ENCODE results near the gene KCNT1.

Gene KCNT1

DNA sequence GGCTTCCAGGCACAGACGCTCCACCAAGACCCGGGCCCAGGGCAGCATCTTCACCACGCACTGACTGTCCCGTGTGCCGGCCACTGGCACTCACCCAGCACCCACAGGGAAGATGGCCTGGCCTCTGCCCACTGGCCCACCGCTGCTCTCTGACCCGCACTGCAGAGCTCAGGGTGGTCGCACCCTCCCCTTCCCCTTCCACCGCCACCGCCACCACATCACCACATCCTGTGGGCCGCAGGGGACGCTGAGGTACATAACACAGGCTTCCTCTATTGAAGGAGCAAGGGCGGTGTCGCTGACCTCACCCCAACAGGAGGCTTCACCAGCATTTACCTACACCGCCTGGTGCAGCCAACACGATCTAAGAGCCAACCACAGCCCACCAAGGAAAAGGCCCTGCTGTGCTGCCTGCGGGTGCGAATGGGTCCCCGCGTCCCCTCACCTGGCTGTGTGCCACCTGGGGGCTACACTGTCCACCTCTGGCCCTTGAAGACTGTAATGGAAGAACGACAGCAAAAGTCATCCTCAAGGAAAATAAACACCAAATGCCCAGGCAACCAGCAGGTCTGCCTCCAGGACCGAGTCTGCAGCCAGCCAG, 103.5 kb downstream of the KCNT1 start:
- no peaks in the 10 kb centered on the region for H3K4me1 ChIP-seq (ENCODE audit: insufficient read depth, low read length)
- no peak overlapping the region for H3K27ac ChIP-seq (ENCODE audit: low read length)
- peaks cover 20% of the 10 kb centered on the region for H3K36me3 ChIP-seq (ENCODE audit: insufficient read depth, low read depth, low read length)
- no peaks in the 10 kb centered on the region for H3K9me3 ChIP-seq (ENCODE audit: insufficient read depth, low read depth, low read length)
- no peak overlapping the region for H3K4me3 ChIP-seq (ENCODE audit: low read length)
- no peak overlapping the region for H3K9ac ChIP-seq (ENCODE audit: low read depth, low read length)
- no peaks in the 10 kb centered on the region for H3K27me3 ChIP-seq (ENCODE audit: insufficient read depth, low read length)

DNA sequence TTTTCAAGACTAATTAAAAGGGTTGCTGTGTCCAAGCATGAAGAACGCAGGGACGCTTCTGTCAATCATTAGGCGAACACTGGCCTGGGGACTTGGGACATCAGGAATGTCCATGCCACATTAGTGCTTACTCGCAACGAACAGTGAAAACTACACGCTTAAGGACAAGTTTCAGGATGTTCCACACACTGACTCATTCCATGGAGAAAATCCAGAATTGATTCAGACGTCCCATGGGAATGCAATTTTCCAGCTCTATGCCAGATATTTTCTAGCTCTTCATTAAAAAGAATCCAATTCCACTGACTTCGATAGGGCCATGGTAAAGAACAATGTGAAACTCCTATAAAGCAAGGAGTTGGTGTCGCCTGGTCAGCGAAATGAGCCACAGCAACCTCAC, 107.2 kb downstream of the KCNT1 start:
- Histone ChIP-seq H3K9me3 (ENCODE audit: insufficient read depth, low read depth, low read length) (no peaks in the 10 kb centered on the region), H3K27ac (ENCODE audit: low read length) (no peak overlapping the region), H3K4me3 (ENCODE audit: low read length) (no peak overlapping the region), H3K27me3 (ENCODE audit: insufficient read depth, low read length) (no peaks in the 10 kb centered on the region), H3K9ac (ENCODE audit: low read depth, low read length) (no peak overlapping the region), H3K36me3 (ENCODE audit: insufficient read depth, low read depth, low read length) (peaks cover 57% of the 10 kb centered on the region), H3K4me1 (ENCODE audit: insufficient read depth, low read length) (no peaks in the 10 kb centered on the region)

DNA sequence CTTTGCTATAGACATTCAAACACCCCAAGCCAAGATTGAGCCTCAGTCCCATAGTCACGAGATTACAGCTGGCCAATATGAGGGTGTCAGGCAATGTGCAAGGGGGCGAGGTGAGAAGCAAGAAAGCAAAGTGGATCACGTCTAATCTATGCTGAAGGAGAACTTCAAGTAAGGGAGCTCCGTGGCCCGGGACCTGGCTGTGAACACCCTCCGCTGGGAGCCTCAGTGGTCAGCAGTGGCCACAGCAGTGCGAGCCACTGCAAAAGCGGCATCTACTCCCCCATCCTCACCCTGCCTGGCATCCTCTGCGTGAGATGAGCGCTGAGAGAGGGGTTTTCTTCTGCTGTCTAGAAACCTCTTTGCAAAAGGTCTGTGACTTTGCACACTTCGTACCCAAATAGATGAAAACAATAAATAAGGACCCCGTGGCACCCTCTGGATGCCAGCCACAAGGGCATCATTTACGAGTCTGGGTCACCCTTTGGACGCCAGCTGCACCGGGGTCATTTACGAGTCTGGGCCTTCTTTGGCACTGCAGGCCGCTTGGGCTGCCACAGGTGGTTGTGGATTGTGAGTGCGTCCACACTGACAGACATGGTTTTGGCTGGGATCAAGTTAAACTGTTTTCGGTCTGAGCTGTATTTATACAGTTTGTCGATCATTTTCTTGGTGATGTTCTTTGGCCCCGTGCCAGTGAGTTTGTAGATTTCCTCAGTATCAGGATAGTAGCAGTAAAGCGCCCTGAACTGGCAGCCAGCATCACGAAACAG, 109.0 kb downstream of the KCNT1 start:
- Histone ChIP-seq H3K27ac (ENCODE audit: low read length) (no peak overlapping the region), H3K9me3 (ENCODE audit: insufficient read depth, low read depth, low read length) (no peaks in the 10 kb centered on the region), H3K27me3 (ENCODE audit: insufficient read depth, low read length) (no peaks in the 10 kb centered on the region), H3K4me1 (ENCODE audit: insufficient read depth, low read length) (no peaks in the 10 kb centered on the region), H3K9ac (ENCODE audit: low read depth, low read length) (no peak overlapping the region), H3K4me3 (ENCODE audit: low read length) (no peak overlapping the region), H3K36me3 (ENCODE audit: insufficient read depth, low read depth, low read length) (peaks cover 74% of the 10 kb centered on the region)

DNA sequence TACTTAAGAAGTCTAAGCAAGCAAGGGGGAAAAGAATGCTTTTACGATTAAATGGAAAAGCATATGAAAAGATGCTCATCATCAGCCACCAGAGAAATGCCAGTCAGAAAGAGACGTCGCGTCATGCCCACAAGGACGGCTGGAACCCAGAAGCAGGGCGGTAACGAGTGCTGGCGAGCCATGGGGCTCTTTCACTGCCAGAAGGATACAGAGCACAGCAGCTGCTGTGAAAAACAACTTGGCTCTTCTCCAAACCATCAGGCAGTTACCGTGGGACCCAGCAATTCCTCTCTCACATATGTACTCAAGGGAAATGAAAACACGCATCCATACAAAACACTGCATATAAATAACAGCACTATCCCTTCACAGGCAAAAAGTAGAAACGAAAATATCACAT, 109.8 kb downstream of the KCNT1 start:
- H3K4me3 ChIP-seq (ENCODE audit: low read length): no peak overlapping the region
- no peaks in the 10 kb centered on the region for H3K27me3 ChIP-seq (ENCODE audit: insufficient read depth, low read length)
- H3K9me3 ChIP-seq (ENCODE audit: insufficient read depth, low read depth, low read length): no peaks in the 10 kb centered on the region
- no peak overlapping the region for H3K27ac ChIP-seq (ENCODE audit: low read length)
- no peaks in the 10 kb centered on the region for H3K4me1 ChIP-seq (ENCODE audit: insufficient read depth, low read length)
- H3K36me3 ChIP-seq (ENCODE audit: insufficient read depth, low read depth, low read length): peaks cover 82% of the 10 kb centered on the region
- H3K9ac ChIP-seq (ENCODE audit: low read depth, low read length): no peak overlapping the region

DNA sequence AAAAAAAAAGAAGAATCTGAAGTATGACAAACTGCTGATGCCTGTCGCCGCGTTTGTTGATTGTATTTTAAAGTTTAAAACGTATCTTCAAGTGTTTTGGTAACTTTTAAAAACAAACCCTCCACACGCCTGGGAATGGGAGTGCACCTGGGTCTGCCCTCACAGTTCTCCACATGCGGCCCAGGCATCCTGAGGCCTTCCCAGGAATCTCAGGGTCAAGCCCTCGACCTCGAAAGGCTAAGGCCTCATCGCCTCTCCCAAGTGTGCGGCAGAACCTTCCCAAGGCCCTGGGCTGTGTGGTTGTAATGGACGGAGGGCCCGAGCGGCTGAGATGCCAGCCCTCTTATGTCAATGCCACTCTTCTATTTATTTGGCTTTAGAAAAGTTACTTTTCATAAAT, 111.0 kb downstream of the KCNT1 start:
- peaks cover 94% of the 10 kb centered on the region for H3K36me3 ChIP-seq (ENCODE audit: insufficient read depth, low read depth, low read length)

DNA sequence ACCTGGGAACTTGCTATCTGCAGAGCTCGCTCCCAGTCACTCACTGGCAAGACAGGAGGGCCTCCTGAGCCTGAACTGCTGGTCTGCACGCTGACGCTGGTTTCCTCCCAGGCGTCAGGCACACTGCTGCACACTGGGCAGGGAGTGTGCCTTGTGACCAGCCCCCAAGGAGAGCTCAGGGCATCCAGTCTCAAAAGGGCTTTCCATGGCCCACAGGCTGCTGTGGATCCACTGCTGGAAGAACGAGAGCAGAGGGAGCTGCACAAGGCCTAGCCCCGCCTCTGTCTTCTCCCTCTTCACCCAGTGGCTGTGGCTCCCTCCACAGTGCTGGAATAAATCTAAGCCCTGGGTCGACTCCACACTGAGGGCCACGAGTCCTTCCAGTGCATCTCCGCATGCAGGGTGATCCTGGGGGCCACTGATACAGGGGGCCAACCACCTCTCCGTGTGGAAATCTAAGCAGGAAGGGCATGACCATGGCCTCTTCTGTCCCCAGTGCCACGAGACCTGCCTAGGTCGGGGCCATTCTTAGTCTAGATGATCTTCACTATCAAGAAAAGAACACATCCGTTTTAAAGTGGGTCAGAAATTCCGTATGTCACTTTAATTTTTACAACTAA, 111.8 kb downstream of the KCNT1 start:
- H3K27me3 ChIP-seq (ENCODE audit: insufficient read depth, low read length): no peaks in the 10 kb centered on the region
- peaks cover 100% of the 10 kb centered on the region for H3K36me3 ChIP-seq (ENCODE audit: insufficient read depth, low read depth, low read length)
- no peak overlapping the region for H3K27ac ChIP-seq (ENCODE audit: low read length)
- H3K9me3 ChIP-seq (ENCODE audit: insufficient read depth, low read depth, low read length): no peaks in the 10 kb centered on the region
- no peak overlapping the region for H3K4me3 ChIP-seq (ENCODE audit: low read length)
- no peak overlapping the region for H3K9ac ChIP-seq (ENCODE audit: low read depth, low read length)
- H3K4me1 ChIP-seq (ENCODE audit: insufficient read depth, low read length): no peaks in the 10 kb centered on the region

More for the DNA sequence above, 111.0 kb downstream of the KCNT1 start:
- H3K27ac ChIP-seq (ENCODE audit: low read length): no peak overlapping the region
- no peaks in the 10 kb centered on the region for H3K4me1 ChIP-seq (ENCODE audit: insufficient read depth, low read length)
- no peak overlapping the region for H3K4me3 ChIP-seq (ENCODE audit: low read length)
- no peaks in the 10 kb centered on the region for H3K27me3 ChIP-seq (ENCODE audit: insufficient read depth, low read length)
- H3K9me3 ChIP-seq (ENCODE audit: insufficient read depth, low read depth, low read length): no peaks in the 10 kb centered on the region
- H3K9ac ChIP-seq (ENCODE audit: low read depth, low read length): no peak overlapping the region

DNA sequence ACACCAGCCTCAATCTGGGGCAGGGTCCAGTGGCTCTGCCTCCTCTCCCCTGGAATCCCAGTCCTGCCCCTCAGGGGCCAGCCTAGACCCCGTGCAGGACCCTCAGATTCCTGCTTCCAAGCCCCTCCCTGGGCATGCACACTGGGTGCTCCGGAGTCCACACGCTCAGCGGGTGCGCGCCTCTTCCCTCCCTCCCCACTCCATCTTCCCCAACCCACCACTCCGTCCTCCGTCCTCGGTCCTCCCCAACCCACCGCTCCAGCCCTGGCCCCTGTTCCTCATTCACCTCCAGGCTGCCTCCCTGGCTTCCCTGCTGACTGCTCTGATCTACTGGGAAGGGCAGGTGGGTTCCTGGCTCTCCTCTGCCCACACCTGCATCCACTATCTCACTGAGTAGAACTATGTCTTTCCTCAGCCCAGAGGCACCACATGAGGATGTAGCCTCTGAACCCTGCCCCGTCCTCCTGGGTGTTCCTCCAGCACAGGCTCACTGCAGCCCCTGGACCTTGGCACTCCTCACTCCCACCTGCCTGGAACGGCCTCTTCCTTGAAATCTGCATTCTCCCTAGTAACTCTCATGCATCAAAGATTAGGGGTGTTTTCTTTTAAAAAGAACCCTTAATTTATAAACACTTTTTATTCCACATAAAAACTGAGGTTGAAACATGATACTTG, 112.6 kb downstream of the KCNT1 start:
- H3K4me1 ChIP-seq (ENCODE audit: insufficient read depth, low read length): no peaks in the 10 kb centered on the region
- no peak overlapping the region for H3K9ac ChIP-seq (ENCODE audit: low read depth, low read length)
- no peak overlapping the region for H3K4me3 ChIP-seq (ENCODE audit: low read length)
- peaks cover 98% of the 10 kb centered on the region for H3K36me3 ChIP-seq (ENCODE audit: insufficient read depth, low read depth, low read length)
- no peaks in the 10 kb centered on the region for H3K27me3 ChIP-seq (ENCODE audit: insufficient read depth, low read length)
- no peak overlapping the region for H3K27ac ChIP-seq (ENCODE audit: low read length)
- H3K9me3 ChIP-seq (ENCODE audit: insufficient read depth, low read depth, low read length): no peaks in the 10 kb centered on the region

DNA sequence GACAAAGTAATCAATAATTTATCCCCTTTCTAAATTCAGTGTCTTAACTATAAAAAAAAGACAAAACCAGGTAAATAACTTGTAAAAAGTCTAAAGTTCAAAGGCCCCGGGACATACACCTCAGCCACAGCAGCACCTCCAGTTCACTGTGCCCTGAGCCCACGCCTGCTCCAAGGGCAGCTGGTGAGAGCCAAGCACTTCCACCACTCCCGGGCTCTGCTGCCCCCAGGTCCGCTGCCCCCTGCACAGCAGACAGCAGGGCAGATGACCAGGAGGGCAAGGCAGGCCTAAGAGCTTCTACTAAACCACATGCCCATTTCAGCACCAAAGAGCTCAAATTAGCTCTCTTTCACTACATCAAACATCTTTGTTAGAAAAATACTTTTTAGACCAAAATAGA, 113.4 kb downstream of the KCNT1 start:
- Histone ChIP-seq H3K27ac (ENCODE audit: low read length) (no peak overlapping the region), H3K4me1 (ENCODE audit: insufficient read depth, low read length) (no peaks in the 10 kb centered on the region), H3K27me3 (ENCODE audit: insufficient read depth, low read length) (no peaks in the 10 kb centered on the region), H3K4me3 (ENCODE audit: low read length) (no peak overlapping the region), H3K9ac (ENCODE audit: low read depth, low read length) (no peak overlapping the region), H3K36me3 (ENCODE audit: insufficient read depth, low read depth, low read length) (peaks cover 98% of the 10 kb centered on the region), H3K9me3 (ENCODE audit: insufficient read depth, low read depth, low read length) (no peaks in the 10 kb centered on the region)

DNA sequence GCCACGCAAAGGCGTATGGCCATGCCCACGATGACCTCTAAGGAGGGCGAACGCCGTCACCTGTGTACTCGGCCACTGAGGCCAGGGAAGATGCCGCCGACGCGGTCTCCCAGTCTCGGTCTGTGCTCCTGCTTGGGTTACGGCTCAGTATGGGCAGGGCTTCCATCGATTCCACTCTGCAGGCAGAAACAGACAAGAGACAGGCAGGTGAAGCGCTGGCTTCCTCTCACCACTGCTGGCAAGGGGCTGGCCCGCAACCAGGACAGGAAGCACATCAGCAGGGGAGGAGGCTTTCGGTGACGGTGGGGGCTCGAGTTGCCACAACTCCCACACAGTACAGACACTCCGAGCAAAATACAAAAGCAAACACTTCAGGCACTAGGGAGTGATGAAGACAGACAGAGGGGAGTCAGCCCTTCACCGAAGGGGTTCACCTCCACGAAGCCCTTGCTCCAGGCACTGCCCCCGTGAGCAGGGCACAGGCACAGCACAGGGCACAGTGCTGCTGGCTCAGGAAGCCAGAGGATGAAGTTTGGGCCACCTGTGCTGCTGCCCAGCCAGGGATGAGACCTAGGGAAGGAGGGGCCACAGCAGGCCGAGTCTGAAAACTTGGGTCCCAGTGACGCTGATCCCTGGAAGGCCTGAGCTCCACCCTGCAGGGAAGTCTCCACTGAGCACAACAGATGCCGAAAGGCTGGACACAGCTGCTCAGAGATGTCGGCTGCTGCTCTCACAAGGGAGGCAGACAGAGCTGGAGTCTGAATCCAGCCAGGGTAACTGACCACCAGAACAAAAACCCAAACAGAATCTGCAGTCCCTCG, 114.1 kb downstream of the KCNT1 start:
- Histone ChIP-seq H3K4me3 (ENCODE audit: low read length) (no peak overlapping the region), H3K36me3 (ENCODE audit: insufficient read depth, low read depth, low read length) (peaks cover 98% of the 10 kb centered on the region), H3K4me1 (ENCODE audit: insufficient read depth, low read length) (no peaks in the 10 kb centered on the region), H3K27ac (ENCODE audit: low read length) (no peak overlapping the region), H3K27me3 (ENCODE audit: insufficient read depth, low read length) (no peaks in the 10 kb centered on the region), H3K9me3 (ENCODE audit: insufficient read depth, low read depth, low read length) (no peaks in the 10 kb centered on the region), H3K9ac (ENCODE audit: low read depth, low read length) (no peak overlapping the region)

DNA sequence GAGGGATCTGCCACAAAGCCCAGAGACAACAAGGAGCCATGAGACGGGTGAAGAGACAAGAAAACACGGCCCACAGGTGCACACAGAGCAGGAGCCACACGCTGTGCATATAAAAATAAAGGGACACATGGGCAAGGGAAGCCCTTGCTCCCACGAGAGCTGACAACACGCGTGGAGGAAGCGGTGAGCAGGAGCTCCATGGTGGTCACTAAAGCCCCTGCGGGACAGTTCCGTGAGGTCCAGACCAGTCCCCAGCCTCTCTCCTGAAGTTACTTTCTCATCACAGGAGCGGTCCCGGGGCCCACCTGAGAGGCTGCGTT, 114.6 kb downstream of the KCNT1 start:
- H3K36me3 ChIP-seq (ENCODE audit: insufficient read depth, low read depth, low read length): peaks cover 98% of the 10 kb centered on the region
- H3K4me3 ChIP-seq (ENCODE audit: low read length): no peak overlapping the region
- no peak overlapping the region for H3K9ac ChIP-seq (ENCODE audit: low read depth, low read length)
- no peaks in the 10 kb centered on the region for H3K4me1 ChIP-seq (ENCODE audit: insufficient read depth, low read length)
- H3K27me3 ChIP-seq (ENCODE audit: insufficient read depth, low read length): no peaks in the 10 kb centered on the region
- H3K27ac ChIP-seq (ENCODE audit: low read length): no peak overlapping the region
- no peaks in the 10 kb centered on the region for H3K9me3 ChIP-seq (ENCODE audit: insufficient read depth, low read depth, low read length)

DNA sequence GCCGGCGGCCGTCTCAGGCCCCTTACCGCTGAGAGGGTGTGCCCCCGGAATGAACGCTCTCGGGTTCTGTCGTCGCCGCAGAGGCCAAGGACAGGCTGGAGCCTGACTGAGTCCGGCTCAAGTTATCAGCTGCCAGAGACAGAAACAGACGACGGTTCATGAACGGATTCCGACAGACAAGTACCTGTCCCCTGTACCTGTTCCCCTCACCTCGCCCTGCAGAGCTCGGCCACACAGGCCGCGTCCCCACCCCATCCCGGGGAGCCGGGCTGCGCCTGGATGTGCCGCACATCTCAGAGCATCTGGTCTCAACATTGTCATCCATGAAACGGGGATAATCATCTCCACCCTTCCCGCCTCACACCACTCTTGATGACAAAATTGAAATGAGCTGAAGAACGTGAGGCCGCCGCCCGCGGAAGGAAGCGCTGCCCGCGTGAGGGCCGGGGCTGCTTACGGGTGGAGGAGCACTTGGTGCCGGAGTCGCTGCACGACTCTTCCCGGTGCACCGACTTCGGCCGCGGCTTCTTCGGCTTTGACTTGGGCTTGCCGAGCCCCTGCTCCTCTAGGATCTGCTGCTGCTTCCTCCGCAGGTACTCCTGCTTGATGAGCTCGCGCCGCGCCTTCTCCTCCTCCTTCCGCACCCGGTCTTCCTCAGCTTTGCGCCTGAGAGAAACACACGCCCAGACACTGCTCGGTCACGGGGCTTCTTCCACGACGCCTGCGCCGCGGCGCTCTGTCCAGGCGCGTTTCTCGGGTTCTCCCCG, 116.1 kb downstream of the KCNT1 start:
- H3K27ac ChIP-seq (ENCODE audit: low read length): no peak overlapping the region
- no peaks in the 10 kb centered on the region for H3K27me3 ChIP-seq (ENCODE audit: insufficient read depth, low read length)
- no peak overlapping the region for H3K4me3 ChIP-seq (ENCODE audit: low read length)
- H3K4me1 ChIP-seq (ENCODE audit: insufficient read depth, low read length): no peaks in the 10 kb centered on the region
- H3K9ac ChIP-seq (ENCODE audit: low read depth, low read length): no peak overlapping the region
- peaks cover 98% of the 10 kb centered on the region for H3K36me3 ChIP-seq (ENCODE audit: insufficient read depth, low read depth, low read length)
- no peaks in the 10 kb centered on the region for H3K9me3 ChIP-seq (ENCODE audit: insufficient read depth, low read depth, low read length)

Data from iPS-20b (cell line).